NOMO-1 (cell line): Measurements from ENCODE around the gene MRRF.
"Not testable (repeated sequence)": the region's sequence is repeated elsewhere in the genome, so short reads cannot be mapped to it uniquely, and the experiment has no call there.

Experiments
- DNase-seq, 2 experiments: peaks; one replicate each; lab custom pipeline; 2025; ENCODE audit not compliant: unreplicated experiment in 2 of 2; lab: John Stamatoyannopoulos, UW

Gene MRRF

DNA sequence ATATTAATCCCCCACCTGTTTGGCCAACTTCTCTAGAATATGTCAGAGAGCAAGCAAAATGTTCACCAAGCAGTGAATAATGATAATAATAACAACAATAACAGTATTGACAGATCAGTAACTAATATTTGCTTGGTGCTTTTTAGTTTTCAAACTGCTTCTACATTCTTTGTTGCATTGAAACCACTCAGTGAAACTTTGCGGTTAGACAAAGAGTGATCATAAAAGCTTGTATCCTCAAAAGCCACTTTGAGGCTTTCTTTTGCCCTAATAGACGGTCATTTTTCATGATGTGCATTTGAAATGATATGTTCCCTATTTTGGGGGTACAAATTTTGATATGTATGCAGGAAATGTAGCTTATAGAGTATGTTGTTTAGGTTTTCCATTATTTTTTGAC, 62.5 kb downstream of the MRRF start:
- DNase-seq: no peak

DNA sequence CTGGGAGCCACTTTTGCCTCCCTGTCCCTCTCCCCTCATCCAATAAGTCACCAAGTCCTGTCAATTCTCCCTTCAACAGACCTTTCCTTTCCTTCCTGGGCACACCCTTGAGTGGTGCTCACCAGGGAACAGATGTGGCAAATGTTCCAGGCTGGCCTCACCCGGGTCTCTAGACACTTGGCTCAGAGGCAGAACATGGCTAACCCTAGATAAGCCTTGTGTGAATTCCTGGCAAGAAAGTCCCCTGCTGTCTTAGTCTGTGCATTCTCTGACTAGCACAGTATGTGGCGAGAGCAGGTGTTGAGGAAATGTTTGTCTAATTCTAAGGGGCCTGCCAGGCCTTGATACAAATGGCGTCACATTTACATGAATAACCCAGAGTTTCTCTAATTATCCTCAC, 64.9 kb downstream of the MRRF start:
- DNase-seq: no peak

DNA sequence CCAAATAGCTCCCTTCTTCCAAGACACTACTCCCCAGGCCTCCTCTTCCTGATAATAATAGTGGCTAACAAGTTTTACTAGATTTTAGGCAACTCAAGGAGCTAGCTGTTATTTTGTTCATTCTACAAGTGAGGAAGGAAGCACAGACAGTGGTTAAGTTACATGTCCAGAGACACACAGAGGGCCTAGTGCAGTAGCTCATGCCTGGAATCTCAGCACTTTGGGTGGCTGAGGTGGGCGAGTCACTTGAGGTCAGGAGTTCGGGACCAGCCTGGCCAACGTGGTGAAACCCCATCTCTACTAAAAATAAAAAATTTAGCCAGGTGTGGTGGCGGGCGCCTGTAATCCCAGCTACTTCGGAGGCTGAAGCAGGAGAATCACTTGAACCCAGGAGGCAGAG, 65.8 kb downstream of the MRRF start:
- not testable (repeated sequence) for DNase-seq

DNA sequence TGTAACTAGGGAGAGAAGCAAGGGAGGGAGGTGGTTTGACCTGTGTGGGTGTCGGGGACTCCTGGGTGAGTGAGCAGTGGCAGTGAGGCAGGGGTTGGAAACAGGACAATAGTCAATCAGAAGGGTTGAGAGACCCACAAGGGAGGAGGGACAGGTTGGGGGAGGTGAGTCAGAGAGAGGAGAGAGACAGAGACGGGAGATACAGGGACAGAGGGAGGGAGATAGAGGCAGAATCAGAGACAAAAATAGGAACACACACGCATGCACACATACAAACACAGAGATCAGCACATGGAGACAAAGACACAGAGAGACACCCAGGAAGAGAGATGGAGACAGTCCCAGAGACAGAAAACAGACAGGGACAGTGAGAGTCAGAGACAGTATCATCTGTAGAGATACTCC, 66.8 kb downstream of the MRRF start:
- no peak for DNase-seq

DNA sequence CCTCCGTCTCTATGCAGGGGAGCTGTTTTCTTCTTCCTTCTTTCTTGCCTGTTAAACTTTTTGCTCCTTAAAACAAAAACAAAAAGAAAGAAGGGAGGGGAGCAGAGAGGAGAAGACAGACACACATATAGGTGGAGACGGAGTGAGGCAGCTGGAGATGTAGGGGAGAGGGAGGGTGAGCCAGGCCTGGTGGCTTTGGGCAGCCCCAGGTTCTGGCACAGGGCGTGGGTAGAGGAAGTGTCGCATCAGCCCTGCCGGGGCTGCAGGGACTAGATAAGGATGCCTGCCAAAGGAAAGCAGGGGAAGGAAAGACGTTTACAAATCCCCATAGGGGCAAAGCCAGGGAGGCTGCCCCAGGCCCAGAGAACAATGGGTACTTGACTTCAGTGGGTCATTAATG, 67.4 kb downstream of the MRRF start:
- no peak for DNase-seq

DNA sequence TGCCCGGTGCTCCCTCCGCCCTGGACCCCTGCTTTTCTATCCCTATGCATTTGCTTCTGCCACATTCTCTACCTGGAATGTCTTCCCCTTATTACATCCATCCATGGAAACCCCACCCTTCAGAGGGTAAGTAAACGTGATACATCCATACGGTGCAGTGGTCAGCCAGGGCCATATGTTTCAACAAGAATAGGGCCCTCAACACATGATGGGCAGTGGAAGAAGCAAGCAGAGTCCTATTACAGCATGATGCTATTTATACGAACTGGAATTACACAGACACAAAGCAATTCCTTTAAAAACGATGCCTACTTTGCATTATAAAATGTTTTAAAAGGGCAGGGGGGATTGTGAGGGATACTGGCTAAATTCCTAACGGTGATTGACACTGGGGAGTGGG, 68.0 kb downstream of the MRRF start:
- no peak for DNase-seq

DNA sequence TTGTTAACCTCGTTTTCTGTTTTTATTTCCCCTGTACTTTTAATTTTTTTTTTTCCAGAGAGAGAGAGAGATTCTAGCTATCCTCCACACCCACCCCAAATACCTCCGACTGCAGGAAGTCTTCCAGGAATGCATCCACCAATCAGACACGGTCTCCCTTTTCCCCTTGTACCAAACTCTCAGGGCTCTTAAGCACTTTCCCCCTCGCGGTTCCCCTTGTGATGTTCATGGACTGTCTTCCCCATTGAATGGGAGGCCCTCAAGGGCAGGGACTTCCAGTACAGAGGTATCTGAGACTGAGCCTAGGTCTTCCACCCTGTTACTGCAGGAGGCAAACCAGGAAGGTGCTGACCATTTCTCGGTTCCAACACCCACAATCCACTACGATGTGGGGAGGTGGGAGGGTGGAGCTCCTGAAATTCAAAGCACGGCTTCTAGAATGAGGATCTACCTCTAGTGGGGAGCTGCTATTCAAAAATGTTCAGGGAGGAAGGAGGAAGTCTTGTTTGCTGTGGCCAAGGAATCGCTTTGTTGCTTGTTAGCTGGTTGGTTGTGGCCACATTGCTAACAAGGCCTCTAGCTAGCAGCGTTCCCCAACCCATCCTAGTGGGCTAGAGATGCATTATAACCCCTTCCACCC, 68.6 kb downstream of the MRRF start:
- DNase-seq: no peak

DNA sequence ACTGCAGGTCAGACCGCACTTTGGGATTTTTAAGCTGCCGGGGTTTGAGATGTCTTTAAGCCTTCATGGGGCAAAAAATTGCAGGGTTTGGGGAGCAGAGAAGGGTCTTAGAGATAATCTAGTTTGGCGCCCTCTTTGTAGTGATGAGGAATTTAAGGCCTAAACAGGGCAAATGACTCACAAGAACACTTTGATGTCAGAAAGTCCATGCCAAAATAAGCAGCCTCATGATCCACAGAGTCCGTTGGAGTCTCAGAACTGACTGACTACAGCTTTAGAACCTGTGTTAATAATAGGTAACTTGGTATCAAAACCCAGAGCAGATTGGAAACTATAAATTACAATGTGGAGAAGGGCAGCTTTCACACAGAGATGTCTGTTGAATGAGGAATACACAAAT, 70.2 kb downstream of the MRRF start:
- DNase-seq: no peak

DNA sequence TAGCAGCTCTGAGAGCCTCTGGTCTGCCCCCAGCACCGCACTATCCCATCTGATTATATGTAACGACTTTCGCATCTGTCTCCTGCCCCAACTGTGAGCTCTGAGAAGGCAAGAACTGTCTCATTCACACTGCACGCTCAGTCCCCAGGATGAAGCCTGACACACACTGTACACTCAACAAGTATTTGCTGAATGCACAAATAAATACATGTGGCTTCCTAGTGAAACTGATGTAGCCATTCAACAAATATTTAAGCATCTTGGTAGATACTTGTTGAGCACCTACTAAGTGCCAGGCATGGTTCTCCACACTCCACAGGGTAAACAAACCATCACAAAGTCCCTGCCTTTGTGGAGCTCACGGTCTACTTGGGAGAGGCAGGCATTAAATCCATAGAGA, 71.5 kb downstream of the MRRF start:
- DNase-seq: no peak

DNA sequence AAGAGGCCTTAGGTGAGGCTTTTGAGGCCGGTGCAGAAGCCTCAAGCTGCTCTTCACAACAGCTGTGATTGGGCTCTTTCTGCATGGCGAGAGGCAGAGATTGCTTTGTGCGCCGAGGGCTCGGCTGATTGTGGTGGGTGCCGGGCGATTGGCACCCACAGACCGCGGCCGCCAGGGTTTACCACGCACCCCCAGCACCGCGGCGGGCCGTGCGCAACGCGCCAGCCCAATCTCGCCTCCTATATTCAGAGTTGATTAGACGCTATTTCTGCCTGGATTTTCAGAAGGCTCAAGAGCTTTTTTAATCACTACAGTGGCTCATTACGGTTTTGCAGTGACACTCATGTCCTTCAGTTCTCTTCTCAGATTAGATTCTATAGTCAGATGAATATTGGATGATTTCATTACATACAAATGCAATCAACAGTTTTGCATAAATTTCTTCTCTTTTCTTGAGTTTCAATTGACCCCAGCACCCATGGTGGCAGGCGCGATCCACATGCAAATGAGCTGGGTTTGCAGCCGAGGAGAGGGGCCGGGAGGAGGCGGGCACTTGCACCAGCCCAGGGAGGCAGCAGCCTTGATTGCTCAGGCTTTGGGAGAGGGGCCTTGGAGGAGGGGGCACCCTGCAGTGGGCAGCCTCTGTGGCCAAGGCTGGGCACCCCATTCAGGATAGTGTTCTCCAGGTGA, 72.3 kb downstream of the MRRF start:
- DNase-seq: no peak

DNA sequence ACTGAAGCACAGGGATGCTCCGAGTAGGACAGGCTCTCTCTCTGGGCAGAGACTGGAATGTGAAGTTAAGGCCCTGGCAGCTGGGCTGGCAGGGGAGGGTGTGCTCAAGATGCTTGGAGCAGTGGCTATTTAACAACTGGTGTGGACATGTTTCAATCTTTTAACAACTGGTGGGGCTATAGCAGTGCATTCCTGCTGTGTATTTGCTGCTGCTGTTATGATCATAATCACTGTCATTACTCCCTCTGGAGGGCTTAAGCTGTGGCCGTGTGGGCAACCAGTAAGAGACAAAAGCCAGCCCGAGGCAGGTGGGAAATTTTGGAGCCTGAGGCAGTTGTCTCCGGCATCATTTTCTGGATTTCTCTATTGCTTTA, 72.9 kb downstream of the MRRF start:
- no peak for DNase-seq

DNA sequence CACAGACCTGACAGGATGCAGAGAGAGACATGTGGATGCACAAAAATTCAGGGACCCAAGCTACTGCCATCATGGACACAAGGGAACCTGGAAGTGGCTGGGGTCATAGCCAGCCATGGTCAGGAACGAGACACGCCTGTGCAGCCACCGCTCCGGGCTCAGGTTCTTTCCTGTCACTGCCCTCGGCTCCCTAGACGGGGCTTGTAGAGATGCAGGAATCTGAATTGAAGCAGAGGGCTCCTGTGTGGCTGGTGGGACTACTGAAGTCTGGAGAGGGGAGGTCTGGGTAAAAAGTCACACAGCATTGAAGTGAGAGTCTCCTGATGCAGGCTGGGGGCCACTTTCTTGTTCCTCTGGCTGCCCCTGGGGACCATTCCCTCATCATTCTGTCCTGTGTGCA, 73.9 kb downstream of the MRRF start:
- DNase-seq: no peak

DNA sequence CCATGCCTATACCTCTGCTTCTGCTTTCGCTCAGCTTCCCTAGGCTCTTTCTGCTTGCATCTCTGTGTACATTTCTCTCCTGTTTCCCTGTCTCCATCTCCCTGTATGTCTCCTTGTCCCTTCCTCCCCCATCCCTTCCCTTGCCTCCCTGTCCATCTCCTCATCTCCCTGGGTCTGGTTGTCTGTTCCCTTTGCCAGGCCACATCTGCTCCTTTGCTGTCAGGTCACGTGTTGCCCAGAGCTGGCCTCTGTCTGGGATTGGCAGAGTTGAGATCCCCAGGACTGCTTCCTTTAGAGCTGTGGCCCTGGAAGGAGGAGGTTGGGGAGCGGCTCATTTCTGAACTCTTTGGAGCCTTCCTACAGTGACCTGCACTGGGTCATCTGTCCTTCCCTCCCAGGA, 74.3 kb downstream of the MRRF start:
- DNase-seq: no peak

DNA sequence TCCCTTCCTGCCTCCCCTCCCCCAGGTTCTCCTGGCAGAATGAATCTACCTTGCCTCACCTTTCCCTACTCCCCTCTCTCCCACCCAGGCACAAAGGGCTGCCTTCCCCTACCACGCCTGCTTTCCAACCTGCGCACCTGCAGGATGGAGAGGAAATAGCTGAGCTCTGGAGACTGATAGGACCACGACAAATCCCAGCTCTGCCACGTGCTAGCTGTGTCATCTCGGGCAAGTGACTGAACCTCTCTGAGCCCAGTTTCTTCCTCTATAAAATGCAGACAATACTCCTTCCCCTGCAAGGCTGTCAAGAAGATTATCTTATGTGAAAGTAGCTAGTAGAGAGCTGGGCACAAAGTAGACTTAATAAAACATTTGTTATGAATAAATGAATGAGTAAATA, 74.9 kb downstream of the MRRF start:
- DNase-seq: no peak

DNA sequence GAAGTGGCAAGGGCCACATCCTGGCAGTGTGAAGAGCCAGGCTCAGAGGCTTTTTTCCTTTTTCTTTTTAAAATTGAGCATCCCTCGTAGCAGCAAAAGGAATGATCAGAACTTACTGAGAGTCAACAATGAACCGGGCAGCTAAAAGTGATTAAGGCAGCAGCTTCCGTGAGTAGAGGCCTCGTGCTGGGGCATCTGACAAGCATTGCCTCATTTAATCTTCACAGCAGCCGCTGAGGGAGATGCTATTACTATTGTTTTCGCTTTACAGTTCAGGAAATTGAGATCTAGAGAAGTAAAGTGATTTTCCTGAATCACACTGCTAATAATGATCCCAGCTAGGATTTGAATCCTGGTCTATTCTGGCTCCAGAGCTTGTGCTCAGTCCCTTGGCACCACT, 75.5 kb downstream of the MRRF start:
- no peak for DNase-seq

DNA sequence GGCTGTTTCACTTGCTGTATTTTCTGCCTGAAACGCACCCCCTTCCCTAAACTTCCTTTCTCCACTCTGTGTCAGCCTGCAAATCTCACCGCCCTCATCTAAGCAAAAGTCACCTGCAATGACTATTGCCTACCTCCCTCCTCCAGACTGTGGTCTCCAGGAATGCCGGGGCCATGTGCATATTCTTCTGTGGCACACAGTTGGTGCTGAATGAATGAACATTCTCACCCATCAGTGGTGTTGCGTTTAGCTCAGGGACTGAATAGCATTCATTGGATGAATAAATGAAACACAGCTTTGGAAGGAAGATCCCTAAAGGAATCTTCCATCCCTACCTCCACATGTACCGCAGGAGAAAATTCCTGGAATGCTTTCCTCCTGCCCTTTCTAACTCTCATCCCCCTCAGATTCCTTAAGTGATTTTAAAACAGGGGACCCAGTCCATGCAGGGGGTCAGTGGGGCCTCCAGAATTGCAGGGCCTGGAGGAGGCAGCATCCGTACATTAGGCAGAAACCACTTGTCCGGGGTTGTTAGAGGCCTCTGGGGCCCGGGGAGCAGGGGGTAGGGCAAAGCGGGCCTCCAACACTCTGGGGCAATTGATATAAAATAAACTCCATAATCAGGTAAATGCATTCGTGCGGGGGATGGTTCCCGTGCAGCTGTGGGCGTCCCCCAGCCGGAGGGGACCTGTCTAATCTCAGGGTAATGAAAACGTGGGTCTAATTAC, 77.8 kb downstream of the MRRF start:
- DNase-seq: no peak

DNA sequence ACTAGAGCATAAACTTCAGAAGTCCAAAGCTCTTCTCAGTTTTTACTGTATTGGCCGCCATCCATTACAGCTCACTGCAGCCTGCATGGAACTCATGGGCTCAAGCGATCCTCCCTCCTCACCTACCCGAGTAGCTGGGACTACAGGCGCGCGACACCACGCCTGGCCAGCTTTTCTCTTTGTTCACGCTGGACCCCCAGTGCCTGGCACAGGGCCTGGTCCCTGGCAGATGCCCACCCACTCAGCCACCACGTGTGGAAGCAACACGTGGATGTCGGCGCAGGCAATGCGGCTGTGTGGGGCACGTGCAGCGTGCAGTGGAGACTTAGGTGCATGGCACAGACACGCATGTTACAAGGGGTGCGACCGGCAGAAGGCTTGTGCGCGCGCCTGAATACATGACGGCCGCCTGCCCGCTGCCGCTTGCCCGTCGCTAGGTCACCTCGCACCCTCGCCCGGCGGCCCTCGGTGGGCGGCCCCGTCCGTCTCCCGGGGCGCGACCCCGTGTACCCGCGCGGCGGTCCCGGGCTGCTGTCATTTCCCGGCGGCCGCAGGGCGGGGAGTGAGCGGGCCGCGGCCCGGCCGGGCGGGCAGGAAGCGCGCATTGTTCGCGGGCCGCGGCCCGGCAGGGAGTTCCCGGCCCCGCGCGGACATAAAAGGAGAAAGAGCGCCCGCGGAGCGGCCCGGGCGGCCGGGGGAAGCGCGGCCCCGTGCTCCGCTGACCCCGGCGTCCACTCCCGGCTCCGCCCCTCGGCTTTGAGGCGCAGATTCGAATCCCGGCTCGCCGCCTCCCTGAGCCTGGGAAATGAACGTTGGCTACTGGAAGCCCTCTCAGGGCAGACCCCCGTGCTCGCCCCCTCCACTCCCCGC, 82.0 kb downstream of the MRRF start:
- peak; percentile 2 to 18 for DNase-seq

DNA sequence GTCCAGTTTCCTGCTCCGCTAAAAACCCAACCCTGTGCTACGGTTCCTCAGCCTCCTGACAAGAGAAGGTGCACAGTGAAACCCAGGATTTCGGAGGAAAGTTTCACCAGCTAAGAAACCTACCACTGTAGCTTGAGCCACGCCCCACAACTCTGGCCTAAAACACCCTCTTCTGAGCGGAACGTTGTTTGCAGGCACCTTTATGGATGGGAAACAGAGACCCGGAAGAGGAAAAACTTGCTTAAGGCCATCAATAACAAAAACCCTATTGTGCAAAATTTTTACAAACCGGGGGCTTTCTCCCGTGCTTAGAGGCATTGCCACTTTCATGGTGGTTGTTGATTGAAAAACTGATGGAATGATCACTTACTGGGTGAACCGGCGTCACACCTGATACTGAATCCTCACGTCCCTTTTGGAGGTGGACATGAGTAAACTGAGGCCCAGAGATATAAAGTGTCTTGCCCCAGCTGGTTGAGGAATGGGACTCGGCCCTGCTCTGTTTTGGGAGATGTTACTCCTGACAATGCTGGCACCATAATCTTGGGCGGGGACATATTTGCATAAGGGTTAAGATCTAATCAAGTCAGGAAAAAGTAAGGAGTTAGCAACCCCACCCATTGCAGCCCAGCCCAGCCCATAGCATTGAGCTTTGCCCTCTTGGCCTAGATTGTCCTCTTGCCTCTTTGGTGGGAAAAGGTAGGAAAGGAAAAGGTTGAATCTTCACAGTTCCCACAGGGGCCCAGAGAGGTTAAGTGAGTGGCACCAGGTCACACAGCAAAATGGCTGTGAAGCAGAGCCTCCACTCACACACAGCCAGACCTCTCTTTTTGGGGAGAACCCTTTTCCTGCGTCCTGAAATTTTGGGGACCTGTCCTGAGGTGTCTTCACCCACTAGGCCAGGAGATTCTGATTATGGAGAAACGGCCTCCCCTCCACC, 82.9 kb downstream of the MRRF start:
- DNase-seq: peak; percentile 42 to 61

DNA sequence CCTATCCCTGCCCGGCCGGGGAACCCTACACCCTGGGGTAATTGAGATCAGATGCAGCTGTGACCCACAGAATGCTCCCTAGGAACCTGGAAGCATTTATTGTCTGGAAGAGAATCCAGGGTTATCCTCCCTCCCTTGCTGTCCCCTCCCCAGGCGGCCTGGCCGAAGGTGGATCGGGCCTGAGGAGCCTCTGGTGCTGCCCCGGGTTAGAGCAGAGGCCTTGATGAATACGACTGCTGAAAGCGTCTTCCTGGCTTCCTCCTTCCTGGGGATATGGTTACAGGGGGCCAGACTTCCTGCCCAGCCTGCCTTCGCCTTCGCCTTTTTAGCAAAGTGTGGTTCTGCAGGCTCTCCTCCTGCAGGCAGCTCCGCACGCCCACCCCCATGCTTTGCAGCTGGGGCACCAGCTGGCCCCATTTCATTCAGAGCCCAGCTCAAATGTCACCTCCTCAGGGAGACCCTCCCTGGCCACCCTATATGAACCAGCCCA, 83.7 kb downstream of the MRRF start:
- DNase-seq: no peak

DNA sequence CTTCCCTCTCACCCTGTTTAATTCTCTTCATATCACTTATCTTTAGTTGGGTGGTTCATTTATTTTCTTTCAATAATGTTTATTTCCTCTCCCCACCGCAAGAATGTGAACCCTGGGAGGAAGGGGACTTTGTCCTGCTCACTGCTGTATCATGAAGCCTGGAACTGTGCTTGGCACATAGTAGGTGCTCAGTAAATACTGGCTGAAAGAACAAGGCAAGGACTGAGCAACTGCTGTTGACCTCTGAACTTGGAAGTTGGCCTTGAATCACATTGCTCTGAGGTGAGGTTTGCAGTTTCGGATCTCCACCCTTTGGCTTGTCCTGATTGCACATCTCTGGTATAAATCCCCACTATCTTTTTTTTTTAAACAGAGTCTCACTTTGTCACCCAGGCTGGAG, 84.1 kb downstream of the MRRF start:
- no peak for DNase-seq
